Hepatocyte (in vitro differentiated cells): Measurements from ENCODE around the gene RYR3. TPM values are rescaled to one million over a fixed set of nuclear protein-coding genes. Genes with fewer than 3 reads are reported as not detected.

Experiments
- DNase-seq: peaks from one replicate; pipeline ENCODE4 v3.0.0-alpha.2; 2016; ENCODE audit warnings: low spot score
- H2AFZ ChIP-seq: fragments of 200-600 bp; sonication (generic); 2 replicates; pipeline ENCODE4 v1.6.0; 2016; ENCODE audit warnings: antibody characterized with exemption, mild to moderate bottlenecking
- H3K27ac ChIP-seq: fragments of 200-600 bp; sonication (generic); 2 replicates; pipeline ENCODE4 v1.5.1; 2016; ENCODE audit warnings: mild to moderate bottlenecking
- H3K27me3 ChIP-seq: fragments of 200-600 bp; sonication (generic); 2 replicates; pipeline ENCODE4 v1.6.1; 2016
- H3K36me3 ChIP-seq: fragments of 200-600 bp; sonication (generic); replicated peaks from 2 replicates; pipeline ENCODE4 v1.5.1; 2016; ENCODE audit warnings: low read depth; ENCODE audit not compliant: insufficient read depth
- H3K4me1 ChIP-seq: fragments of 200-600 bp; sonication (generic); 2 replicates; pipeline ENCODE4 v1.5.1; 2016; ENCODE audit warnings: mild to moderate bottlenecking, moderate library complexity; ENCODE audit not compliant: insufficient read depth
- H3K4me2 ChIP-seq: fragments of 200-600 bp; sonication (generic); 2 replicates; pipeline ENCODE4 v1.6.0; 2016
- H3K4me3 ChIP-seq: fragments of 200-600 bp; sonication (generic); 2 replicates; pipeline ENCODE4 v1.5.1; 2016; ENCODE audit warnings: mild to moderate bottlenecking
- H3K79me2 ChIP-seq: fragments of 200-600 bp; sonication (generic); 2 replicates; pipeline ENCODE4 v1.6.0; 2017; ENCODE audit warnings: mild to moderate bottlenecking
- H3K9me2 ChIP-seq: fragments of 200-600 bp; sonication (generic); replicated peaks from 2 replicates; pipeline ENCODE4 v1.6.0; 2017; ENCODE audit warnings: mild to moderate bottlenecking; ENCODE audit not compliant: insufficient read depth
- H3K9me3 ChIP-seq: fragments of 200-600 bp; sonication (generic); 2 replicates; pipeline ENCODE4 v1.5.1; 2016; ENCODE audit warnings: low read depth, mild to moderate bottlenecking
- H4K20me1 ChIP-seq: fragments of 200-600 bp; sonication (generic); 2 replicates; pipeline ENCODE4 v1.6.0; 2016; ENCODE audit warnings: mild to moderate bottlenecking; ENCODE audit not compliant: insufficient read depth, poor library complexity, severe bottlenecking
- EZH2 ChIP-seq: fragments of 200-600 bp; sonication (generic); IDR thresholded peaks from 2 replicates; pipeline ENCODE4 v1.6.1; 2016; ENCODE audit warnings: antibody characterized with exemption, mild to moderate bottlenecking, borderline replicate concordance
- EZH2phosphoT487 ChIP-seq: fragments of 200-600 bp; sonication (generic); IDR thresholded peaks from one replicate; pipeline ENCODE4 v1.6.1; 2018; ENCODE audit warnings: antibody characterized with exemption, mild to moderate bottlenecking, low read depth, moderate library complexity; ENCODE audit not compliant: unreplicated experiment, severe bottlenecking
- WGBS: methylation state at CpG from one replicate; pipeline ENCODE4 v1.1.6; 2016; ENCODE audit warnings: low lambda C conversion rate; ENCODE audit errors: missing lambda C conversion rate; 5-methylcytosine and 5-hydroxymethylcytosine counted together
- polyA plus RNA-seq: library from polyadenylated mRNA; unstranded; fragments of >200 nt; fragmentation: Nextera tagmentation; extraction: Ambion mirVana; gene quantifications from 2 replicates; pipeline ENCODE4 v1.2.1, GENCODE V29; 2016
- total RNA-seq: library from RNA; depleted of rRNA; stranded (reverse); fragments of >200 nt; gene quantifications from 2 replicates; pipeline ENCODE4 v1.2.3, GENCODE V29; 2014
- TF ChIP-seq, protein P1 (sequence below): fragments of 200-600 bp; sonication (generic); IDR thresholded peaks from 2 replicates; pipeline ENCODE4 v1.5.1; 2016; ENCODE audit warnings: antibody characterized with exemption, mild to moderate bottlenecking; ENCODE audit not compliant: poor library complexity

The RYR3 gene
- total and polyA plus RNA-seq, 2 experiments from 2014 or later, result 0.36 to 0.37 TPM

DNA sequence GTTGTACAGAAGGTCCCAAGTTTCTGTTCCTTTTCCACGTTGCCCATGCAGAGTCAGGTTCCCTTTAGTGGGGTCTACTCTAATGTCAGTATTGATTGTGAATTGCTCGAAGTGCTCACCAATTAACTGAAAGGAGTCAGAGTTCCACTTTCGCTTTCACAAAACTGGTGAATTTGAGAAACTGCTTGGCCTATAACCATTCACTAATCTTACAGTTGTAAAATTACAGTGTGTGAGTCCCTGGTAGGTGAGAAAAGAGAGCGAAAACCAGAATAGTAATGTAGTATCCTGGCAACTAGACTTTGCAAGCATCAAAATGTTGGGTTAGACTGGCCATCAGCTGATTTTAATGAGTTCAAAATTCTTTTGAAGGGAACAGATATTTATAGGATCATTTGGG, 420.0 kb downstream of the RYR3 start:
- Histone ChIP-seq H3K4me1 (no peaks in the 10 kb centered on the region), H3K27ac (no peak overlapping the region), H3K36me3 (no peaks in the 10 kb centered on the region), H4K20me1 (no peaks in the 10 kb centered on the region), H3K79me2 (no peaks in the 10 kb centered on the region), H3K27me3 (no peaks in the 10 kb centered on the region), H3K9me2 (no peaks in the 10 kb centered on the region), H3K9me3 (no peaks in the 10 kb centered on the region), H3K4me3 (no peak overlapping the region), H2AFZ (no peak overlapping the region), H3K4me2 (no peak overlapping the region)
- no peak for DNase-seq
- WGBS, result 93% methylated on average over 4 of the region's 4 CpGs
- TF ChIP-seq, protein P1, sequence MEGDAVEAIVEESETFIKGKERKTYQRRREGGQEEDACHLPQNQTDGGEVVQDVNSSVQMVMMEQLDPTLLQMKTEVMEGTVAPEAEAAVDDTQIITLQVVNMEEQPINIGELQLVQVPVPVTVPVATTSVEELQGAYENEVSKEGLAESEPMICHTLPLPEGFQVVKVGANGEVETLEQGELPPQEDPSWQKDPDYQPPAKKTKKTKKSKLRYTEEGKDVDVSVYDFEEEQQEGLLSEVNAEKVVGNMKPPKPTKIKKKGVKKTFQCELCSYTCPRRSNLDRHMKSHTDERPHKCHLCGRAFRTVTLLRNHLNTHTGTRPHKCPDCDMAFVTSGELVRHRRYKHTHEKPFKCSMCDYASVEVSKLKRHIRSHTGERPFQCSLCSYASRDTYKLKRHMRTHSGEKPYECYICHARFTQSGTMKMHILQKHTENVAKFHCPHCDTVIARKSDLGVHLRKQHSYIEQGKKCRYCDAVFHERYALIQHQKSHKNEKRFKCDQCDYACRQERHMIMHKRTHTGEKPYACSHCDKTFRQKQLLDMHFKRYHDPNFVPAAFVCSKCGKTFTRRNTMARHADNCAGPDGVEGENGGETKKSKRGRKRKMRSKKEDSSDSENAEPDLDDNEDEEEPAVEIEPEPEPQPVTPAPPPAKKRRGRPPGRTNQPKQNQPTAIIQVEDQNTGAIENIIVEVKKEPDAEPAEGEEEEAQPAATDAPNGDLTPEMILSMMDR, result no peak
- TF ChIP-seq EZH2 (no peak), EZH2phosphoT487 (no peak)

DNA sequence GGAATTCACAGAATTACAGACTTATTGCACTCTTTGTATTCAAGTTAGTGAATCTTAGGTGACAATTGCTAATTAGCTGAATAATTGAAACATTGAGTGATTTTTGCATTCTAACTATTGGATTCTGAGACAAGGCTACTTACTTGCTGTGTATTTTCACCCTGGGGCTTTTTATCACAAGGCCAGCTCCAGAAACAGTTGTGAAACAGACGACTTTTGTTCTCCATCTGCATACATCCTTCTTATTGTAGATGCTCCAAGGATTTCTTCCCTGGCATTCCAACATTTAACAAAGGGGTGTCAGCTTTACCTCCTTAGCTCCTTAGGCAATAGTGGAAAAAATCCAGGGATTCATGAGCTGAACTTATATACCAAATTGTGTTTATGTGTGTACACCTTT, 424.4 kb downstream of the RYR3 start:
- DNase-seq, result no peak

DNA sequence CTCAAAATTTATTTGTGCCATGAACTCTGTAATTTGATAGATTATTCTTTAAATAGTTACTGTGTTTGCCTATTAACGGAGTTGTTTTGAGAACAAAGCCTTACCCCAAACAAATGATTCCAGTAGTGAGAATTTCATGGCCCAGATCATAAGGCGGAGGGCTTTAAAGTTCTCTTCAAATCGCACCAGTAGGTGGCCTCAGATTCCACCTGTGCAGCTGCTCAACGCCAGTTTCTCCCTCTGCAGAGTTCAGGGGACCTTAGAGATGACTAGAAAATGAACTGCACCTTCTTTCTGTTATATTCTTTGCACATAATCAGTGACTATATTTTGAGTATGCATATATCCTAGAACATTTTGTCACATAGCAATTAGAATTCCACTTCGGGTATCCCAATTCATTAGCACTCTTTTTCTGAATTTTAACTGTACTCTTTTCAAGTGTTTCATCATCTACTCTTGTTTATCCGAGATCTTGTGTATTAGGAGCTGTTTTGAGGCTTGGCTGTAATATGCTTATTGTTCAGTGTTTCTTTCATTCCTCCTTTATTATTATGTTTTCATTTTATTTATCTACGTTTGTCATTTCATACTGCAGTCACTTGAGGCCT, 425.0 kb downstream of the RYR3 start:
- no peaks in the 10 kb centered on the region for H3K27me3 ChIP-seq
- 37% methylated on average over 7 of the region's 7 CpGs for WGBS
- H2AFZ ChIP-seq, result no peak overlapping the region
- H3K9me3 ChIP-seq, result no peaks in the 10 kb centered on the region
- peak; percentile 74 for DNase-seq
- no peaks in the 10 kb centered on the region for H3K4me1 ChIP-seq
- H3K9me2 ChIP-seq, result no peaks in the 10 kb centered on the region
- H3K79me2 ChIP-seq, result no peaks in the 10 kb centered on the region
- H3K4me2 ChIP-seq, result no peak overlapping the region
- H4K20me1 ChIP-seq, result no peaks in the 10 kb centered on the region
- H3K4me3 ChIP-seq, result no peak overlapping the region
- H3K36me3 ChIP-seq, result no peaks in the 10 kb centered on the region
- TF ChIP-seq, protein P1, result peak; percentile 73
- no peak for TF ChIP-seq EZH2phosphoT487
- TF ChIP-seq EZH2, result no peak
- H3K27ac ChIP-seq, result no peak overlapping the region

More for the DNA sequence above, 424.4 kb downstream of the RYR3 start:
- TF ChIP-seq, protein P1, result no peak
- TF ChIP-seq EZH2phosphoT487, result no peak
- TF ChIP-seq EZH2, result no peak
- no peaks in the 10 kb centered on the region for H3K27me3 ChIP-seq
- H3K9me3 ChIP-seq, result no peaks in the 10 kb centered on the region
- no peaks in the 10 kb centered on the region for H3K79me2 ChIP-seq
- no peaks in the 10 kb centered on the region for H3K36me3 ChIP-seq
- no peak overlapping the region for H3K27ac ChIP-seq
- H3K9me2 ChIP-seq, result no peaks in the 10 kb centered on the region
- no peak overlapping the region for H2AFZ ChIP-seq
- H4K20me1 ChIP-seq, result no peaks in the 10 kb centered on the region
- H3K4me1 ChIP-seq, result no peaks in the 10 kb centered on the region
- 26% methylated on average over 1 of the region's 1 CpG for WGBS
- no peak overlapping the region for H3K4me2 ChIP-seq
- no peak overlapping the region for H3K4me3 ChIP-seq
